IPS-15b (cell line): Measurements from ENCODE around the gene HOXD9.

Source experiments
- H3K27me3 ChIP-seq: one replicate; pipeline ENCODE4 v1.6.1; 2013; ENCODE audit warnings: low read length; ENCODE audit not compliant: control insufficient read depth, insufficient read depth
- H3K36me3 ChIP-seq: one replicate; pipeline ENCODE4 v1.6.1; 2013; ENCODE audit warnings: low read length; ENCODE audit not compliant: control insufficient read depth, insufficient read depth
- H3K4me1 ChIP-seq: one replicate; pipeline ENCODE4 v1.6.1; 2013; ENCODE audit warnings: mild to moderate bottlenecking, low read length; ENCODE audit not compliant: control insufficient read depth, insufficient read depth
- H3K4me3 ChIP-seq: one replicate; pipeline ENCODE4 v1.5.1; 2013; ENCODE audit warnings: low read depth, low read length
- H3K9ac ChIP-seq: one replicate; pipeline ENCODE4 v1.6.1; 2013; ENCODE audit warnings: low read depth, mild to moderate bottlenecking, low read length
- H3K9me3 ChIP-seq: one replicate; pipeline ENCODE4 v1.6.1; 2013; ENCODE audit warnings: mild to moderate bottlenecking, low read length; ENCODE audit not compliant: control insufficient read depth, insufficient read depth

The HOXD9 gene

DNA sequence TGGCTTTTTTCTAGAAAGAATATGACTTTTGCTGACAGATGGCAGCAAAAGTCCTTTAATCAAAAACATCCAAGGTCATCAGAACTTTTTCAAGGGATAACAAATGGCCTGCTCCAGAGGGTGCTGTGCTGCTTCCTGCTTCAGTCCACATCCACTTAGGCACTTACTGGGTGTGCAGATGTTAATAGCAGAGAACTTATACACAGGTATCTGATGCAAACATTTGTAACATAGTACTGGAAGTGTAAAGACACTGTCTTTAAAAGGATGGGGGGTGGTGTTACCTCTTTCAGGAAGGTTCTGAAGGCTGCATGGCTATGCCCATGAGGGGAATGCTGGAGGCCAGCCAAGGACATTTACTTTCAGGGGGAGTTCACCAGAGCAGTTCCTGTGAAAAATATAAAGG is 12.5 kb downstream of the HOXD9 start:
- H3K27me3 ChIP-seq, result peaks cover 99% of the 10 kb centered on the region
- peaks cover 2% of the 10 kb centered on the region for H3K4me1 ChIP-seq
- peak overlapping the region; percentile 1 for H3K4me3 ChIP-seq
- no peaks in the 10 kb centered on the region for H3K36me3 ChIP-seq
- no peak overlapping the region for H3K9ac ChIP-seq
- H3K9me3 ChIP-seq, result no peaks in the 10 kb centered on the region

DNA sequence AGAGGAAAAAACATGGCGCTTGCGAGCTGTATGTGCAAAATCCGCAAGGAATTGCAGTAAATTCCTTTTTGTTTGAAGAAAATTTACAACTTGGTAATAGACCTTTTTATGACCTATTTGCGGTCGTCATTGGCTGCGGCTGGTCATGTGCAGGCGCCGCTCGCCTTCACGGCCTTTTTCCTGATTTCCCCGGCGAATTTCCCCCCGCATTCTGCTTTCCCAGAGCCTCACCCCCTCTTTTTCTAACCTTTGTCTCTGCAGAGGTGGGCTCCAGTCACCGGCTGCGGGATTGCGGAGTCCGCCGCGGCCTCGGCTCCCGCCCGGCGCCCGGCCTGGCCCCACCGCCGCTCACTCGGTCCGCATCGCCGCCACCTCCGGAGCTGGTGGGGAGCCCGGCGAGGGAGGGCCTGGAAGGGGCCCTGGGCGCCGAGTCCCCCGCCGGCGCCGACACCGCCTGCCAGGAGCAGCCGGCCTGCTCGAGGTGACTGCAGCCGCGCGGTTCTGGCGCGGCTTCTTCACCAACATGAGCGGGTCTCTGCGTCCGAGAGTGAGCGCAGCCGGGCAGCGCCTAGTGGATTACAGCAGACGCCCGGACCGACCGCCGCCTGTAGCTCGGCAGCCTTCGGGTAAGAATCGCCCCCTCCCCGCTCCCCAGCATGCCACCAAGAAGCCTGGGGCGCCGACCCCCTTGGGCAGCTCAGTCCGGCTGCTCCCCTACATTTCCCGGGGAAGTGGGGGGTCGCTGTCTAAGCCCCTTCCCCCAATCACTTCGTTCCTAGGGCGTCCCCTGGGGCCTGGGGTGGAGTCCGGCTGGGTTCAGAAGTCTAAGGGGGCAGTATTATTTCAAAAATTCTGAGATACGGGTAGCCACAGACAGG is 14.1 kb downstream of the HOXD9 start:
- H3K4me3 ChIP-seq, result peak overlapping the region; percentile 45
- H3K9me3 ChIP-seq, result no peaks in the 10 kb centered on the region
- peaks cover 99% of the 10 kb centered on the region for H3K27me3 ChIP-seq
- H3K36me3 ChIP-seq, result no peaks in the 10 kb centered on the region
- peaks cover 5% of the 10 kb centered on the region for H3K4me1 ChIP-seq
- no peak overlapping the region for H3K9ac ChIP-seq

DNA sequence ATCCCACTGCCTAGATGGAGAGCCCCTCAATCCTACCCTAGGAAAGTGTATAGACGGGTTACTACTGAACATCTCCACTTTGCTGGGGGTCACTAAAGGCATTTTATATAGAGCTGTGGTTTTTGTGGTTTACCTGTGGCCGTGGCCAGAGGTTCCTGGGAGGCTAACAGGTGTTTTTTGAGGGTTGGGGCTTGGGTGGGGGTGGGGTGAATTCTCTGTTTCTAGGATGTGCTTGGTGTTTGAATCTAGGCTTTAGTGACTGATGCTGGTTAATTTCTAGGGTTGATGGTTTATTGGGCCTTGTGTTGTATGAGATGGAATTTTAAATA is 14.7 kb downstream of the HOXD9 start:
- peaks cover 5% of the 10 kb centered on the region for H3K4me1 ChIP-seq
- H3K9me3 ChIP-seq, result no peaks in the 10 kb centered on the region
- peaks cover 99% of the 10 kb centered on the region for H3K27me3 ChIP-seq
- H3K36me3 ChIP-seq, result no peaks in the 10 kb centered on the region
- H3K4me3 ChIP-seq, result peak overlapping the region; percentile 8
- H3K9ac ChIP-seq, result no peak overlapping the region

DNA sequence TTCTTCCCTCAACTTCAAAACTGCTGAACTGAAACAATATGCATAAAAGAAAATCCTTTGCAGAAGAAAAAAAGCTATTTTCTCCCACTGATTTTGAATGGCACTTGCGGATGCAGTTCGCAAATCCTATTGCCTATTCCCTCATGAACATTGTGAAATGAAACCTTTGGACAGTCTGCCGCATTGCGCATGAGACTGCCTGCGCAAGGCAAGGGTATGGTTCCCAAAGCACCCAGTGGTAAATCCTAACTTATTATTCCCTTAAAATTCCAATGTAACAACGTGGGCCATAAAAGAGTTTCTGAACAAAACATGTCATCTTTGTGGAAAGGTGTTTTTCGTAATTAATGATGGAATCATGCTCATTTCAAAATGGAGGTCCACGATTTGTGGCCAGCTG is 15.4 kb downstream of the HOXD9 start:
- H3K4me1 ChIP-seq, result peaks cover 5% of the 10 kb centered on the region
- H3K4me3 ChIP-seq, result peak overlapping the region; percentile 19
- no peaks in the 10 kb centered on the region for H3K9me3 ChIP-seq
- no peak overlapping the region for H3K9ac ChIP-seq
- H3K27me3 ChIP-seq, result peaks cover 99% of the 10 kb centered on the region
- no peaks in the 10 kb centered on the region for H3K36me3 ChIP-seq

DNA sequence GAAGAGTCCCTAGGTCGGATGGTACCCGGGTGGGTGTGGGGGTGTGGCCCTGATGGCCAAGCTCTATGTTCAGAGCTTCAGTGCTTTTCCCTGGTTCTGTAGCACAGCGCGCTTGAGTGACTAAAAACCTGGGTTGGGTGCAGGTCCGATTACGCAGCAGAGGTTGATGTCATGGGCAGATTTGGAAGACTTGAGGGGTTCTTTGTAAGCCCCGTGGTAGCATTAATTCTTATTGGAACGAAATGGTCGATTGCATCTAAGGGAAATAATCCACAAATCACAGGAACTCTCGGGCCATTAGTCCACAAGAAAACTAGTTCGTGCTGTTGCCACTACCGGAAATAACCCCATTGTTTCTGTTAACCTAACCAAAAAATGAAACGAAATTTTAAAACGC is 16.0 kb downstream of the HOXD9 start:
- Histone ChIP-seq H3K4me3 (no peak overlapping the region), H3K4me1 (peaks cover 5% of the 10 kb centered on the region), H3K9ac (no peak overlapping the region), H3K27me3 (peaks cover 99% of the 10 kb centered on the region), H3K36me3 (no peaks in the 10 kb centered on the region), H3K9me3 (no peaks in the 10 kb centered on the region)

DNA sequence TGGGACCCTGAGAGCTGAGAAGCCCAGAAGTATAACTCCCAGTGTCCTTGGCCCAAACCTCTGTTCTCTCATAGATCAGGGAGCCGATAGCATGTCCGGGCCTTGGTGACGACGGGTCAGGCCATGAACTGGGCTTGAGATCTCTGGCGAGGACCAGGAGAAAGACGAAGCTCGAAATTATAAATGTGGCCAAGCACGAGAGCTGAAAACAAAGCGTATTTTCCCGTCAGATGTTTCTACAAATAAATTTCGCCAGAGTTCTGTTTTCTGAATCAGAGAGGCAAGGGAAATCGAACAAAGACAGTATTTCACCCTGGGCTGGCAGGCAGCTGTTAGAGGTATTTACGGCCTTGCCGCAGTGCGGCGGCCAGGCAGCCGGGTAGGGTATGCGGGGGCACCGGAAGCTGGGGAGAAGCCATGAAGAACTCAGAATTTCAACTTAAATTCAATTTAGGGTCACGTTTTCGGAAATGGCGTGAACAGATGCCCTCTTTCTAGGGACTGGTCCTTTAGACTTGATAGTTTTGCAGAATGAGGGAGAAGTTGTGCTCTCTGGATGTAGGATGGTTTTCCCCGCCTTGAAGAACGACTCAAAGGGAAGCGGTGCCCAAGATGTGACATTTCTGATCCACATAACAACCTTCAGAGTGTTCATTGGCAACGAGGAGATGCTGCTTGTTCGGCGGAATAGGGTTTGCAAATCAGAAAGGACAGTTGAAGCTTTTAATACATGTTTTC is 16.6 kb downstream of the HOXD9 start:
- no peak overlapping the region for H3K4me3 ChIP-seq
- H3K4me1 ChIP-seq, result peaks cover 5% of the 10 kb centered on the region
- no peak overlapping the region for H3K9ac ChIP-seq
- H3K9me3 ChIP-seq, result no peaks in the 10 kb centered on the region
- H3K36me3 ChIP-seq, result no peaks in the 10 kb centered on the region
- H3K27me3 ChIP-seq, result peaks cover 99% of the 10 kb centered on the region

DNA sequence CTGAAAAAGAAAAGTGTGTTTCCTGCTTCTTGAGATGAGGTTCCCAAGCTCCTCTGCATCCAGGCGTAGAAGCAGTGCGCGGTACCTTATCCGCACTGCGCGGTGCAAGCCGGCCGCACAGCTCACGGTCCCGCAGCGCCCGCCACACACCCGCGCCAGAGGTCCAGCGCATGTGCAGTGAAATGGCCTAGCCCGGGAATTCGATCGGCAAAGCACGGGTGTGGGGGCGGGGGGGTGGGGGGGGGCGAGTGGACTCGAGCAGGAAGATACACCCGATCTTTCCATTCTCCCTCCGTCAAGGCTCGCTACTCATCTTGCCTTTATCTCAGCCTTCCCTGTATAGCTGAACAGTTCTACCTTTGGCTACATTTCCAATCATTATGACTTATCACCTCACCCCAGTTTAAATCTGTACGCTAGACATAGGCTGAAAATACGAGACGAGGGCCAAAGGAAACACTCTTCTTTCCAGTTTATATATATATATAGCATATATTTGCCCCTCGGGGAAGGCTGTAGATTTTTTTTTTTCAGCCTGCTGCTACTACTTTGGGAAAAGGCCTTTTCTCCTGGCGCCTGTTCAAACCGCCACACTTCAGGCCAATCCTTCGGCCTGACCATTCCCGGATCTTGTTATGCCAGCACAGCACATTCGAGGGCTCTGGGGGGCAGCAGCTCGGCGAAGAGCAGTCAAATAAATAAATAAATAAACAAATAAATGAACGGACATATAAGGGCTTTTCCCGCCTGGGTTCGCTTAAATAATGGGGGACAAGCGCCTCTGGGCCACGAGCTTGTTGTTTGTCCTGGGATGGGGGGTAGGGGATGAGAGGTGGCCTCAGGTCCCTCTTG is 17.4 kb downstream of the HOXD9 start:
- H3K27me3 ChIP-seq, result peaks cover 99% of the 10 kb centered on the region
- H3K4me1 ChIP-seq, result peaks cover 5% of the 10 kb centered on the region
- no peaks in the 10 kb centered on the region for H3K36me3 ChIP-seq
- no peaks in the 10 kb centered on the region for H3K9me3 ChIP-seq
- H3K9ac ChIP-seq, result no peak overlapping the region
- H3K4me3 ChIP-seq, result peak overlapping the region; percentile 54

DNA sequence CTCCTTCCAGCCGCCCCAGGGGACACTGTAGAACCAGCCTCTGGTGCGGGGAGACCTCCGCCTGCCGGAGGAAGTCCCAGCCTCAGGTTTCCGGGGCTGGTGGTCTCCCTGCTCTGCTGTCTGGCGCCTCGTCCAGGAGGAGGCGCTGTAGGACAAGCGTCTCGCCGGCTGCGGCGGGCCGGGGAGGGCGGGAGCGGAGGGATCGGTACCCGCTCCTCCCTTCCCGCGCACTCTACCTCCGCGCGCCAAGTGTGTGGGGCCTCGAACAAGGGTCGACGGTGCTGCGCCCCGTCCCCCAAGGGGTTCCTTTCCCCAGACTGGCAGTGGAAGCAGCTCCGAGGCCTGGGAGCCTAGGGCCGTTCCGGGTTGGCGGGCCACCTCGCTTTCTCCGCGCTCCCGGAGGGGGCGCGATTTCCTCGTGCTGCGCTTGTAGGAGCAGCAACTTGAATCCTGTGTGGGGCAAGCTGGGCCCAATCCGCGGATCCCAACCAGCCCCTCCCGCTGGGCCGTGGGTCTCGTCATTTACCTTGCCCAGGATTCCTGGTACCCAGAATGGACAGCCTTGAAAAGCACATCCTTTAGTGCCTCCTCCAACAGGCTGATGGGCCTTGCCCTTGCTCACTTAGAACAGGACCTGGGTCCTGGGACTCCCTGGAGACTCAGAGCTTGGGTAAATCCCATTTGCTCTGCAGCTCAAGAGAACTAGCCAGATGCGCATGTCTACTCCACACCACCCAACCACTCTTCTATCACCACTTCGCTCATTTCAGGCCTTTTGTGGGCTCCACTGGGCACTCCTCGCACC is 18.2 kb downstream of the HOXD9 start:
- peak overlapping the region; percentile 54 for H3K4me3 ChIP-seq
- peaks cover 5% of the 10 kb centered on the region for H3K4me1 ChIP-seq
- no peaks in the 10 kb centered on the region for H3K36me3 ChIP-seq
- peaks cover 99% of the 10 kb centered on the region for H3K27me3 ChIP-seq
- H3K9ac ChIP-seq, result no peak overlapping the region
- no peaks in the 10 kb centered on the region for H3K9me3 ChIP-seq

DNA sequence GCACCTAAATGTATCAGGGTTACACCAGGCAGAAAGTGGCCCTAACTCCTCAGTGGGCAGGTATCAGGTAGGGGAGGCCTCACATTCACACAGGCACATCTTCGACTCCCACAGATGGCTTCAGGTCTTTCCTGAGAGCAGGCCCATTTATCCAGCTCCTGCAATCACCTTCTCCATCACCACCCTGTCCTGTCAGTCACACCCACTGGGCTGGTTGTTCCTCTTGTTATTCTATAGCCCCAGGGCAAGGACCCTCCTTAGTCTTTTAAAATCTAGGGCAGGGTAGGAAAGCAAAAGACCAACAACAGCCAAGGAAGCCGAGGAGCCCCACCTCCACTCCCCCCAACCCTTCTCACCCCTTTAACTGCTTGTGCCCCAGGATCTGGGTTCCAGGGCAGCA is 19.8 kb downstream of the HOXD9 start:
- Histone ChIP-seq H3K27me3 (peaks cover 99% of the 10 kb centered on the region), H3K36me3 (no peaks in the 10 kb centered on the region), H3K4me1 (peaks cover 2% of the 10 kb centered on the region), H3K9ac (no peak overlapping the region), H3K9me3 (no peaks in the 10 kb centered on the region), H3K4me3 (no peak overlapping the region)

DNA sequence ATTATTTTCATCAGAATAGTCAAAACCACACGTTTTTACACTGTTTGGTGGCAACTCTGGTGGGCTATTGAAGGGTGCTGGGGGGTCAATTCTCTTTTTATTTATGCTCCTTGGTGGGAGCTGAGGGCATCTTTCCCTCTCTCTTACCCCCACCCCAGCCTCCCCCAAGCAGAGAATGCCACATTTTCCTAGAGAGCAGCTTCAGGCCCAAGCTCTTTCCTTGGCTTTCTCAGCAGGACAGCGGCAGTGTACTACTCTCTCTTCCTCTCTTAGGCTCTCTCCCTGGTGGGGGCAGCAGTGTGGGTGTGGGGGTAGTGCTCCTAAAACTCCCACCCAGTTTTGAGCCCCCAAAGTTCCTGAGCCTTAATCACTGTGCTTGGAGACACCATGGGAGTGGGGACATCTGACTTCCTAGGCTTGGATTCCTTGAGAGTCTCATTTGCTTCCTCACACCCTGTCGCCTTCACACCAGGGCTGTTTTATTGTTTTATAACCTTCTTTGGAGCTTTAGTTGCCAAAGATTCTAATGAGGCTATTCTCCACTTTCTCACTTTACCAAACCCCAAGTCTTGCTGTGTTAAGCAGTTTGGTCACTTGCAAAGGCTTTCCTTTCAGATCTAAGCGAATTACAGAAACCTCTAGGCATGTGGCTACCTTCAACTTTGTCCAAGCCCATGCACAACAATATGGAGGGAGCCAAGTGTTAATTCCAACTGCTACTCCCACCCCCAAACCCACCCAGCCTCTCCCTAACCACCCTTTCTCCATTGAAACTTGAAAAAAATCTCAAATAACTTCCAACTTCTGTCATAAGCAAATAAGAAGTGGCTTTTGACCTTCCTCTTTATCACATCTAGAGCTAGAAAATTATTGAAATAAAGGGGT is 22.8 kb downstream of the HOXD9 start:
- no peaks in the 10 kb centered on the region for H3K9me3 ChIP-seq
- H3K27me3 ChIP-seq, result peaks cover 98% of the 10 kb centered on the region
- no peak overlapping the region for H3K4me3 ChIP-seq
- H3K4me1 ChIP-seq, result peaks cover 2% of the 10 kb centered on the region
- no peaks in the 10 kb centered on the region for H3K36me3 ChIP-seq
- H3K9ac ChIP-seq, result no peak overlapping the region
